Prostate gland (tissue), 2 donors: ENCODE measurements around the gene UBASH3B. TPM values are rescaled to one million over a fixed set of nuclear protein-coding genes. Genes with fewer than 3 reads are reported as not detected.

Source experiments
- DNase-seq: peaks from one replicate; pipeline ENCODE4 v3.0.0-alpha.2; 2019; ENCODE audit warnings: low spot score
- H3K27ac ChIP-seq, 2 donors: fragments of 200-600 bp; sonication (generic); 2 replicates each; pipeline ENCODE4 v1.5.1; 2017 to 2019
- H3K27me3 ChIP-seq: fragments of 200-600 bp; sonication (generic); replicated peaks from 2 replicates; pipeline ENCODE4 v1.5.1; 2019; ENCODE audit not compliant: insufficient read depth
- H3K36me3 ChIP-seq, 2 donors: fragments of 200-600 bp; sonication (generic); 1 replicate in 1 of 2; 2 replicates in 1 of 2; pipeline versions ENCODE4 v1.5.1 to v1.8.1; 2017 to 2019
- H3K4me1 ChIP-seq: fragments of 200-600 bp; sonication (generic); replicated peaks from 2 replicates; pipeline ENCODE4 v1.5.1; 2019
- H3K4me3 ChIP-seq, 2 donors: fragments of 200-600 bp; sonication (generic); 2 replicates each; pipeline ENCODE4 v1.5.1; 2017 to 2019
- H3K9me3 ChIP-seq: fragments of 200-600 bp; sonication (generic); 2 replicates; pipeline ENCODE4 v1.5.1; 2017
- CTCF ChIP-seq, 4 experiments: fragments of 200-600 bp in 2 of 4; fragments of 450-650 bp in 2 of 4; sonication (generic) in 2 of 4; IDR thresholded peaks; 1 replicate in 3 of 4; 2 replicates in 1 of 4; pipeline ENCODE4 v1.5.1; 2016 to 2019; ENCODE audit warnings: antibody characterized with exemption in 4 of 4, mild to moderate bottlenecking in 2 of 4, moderate library complexity in 2 of 4
- POLR2A ChIP-seq: fragments of 450-650 bp; IDR thresholded peaks from one replicate; pipeline ENCODE4 v1.6.1; 2016; ENCODE audit warnings: antibody characterized with exemption, mild to moderate bottlenecking
- POLR2AphosphoS5 ChIP-seq: sonication (generic); formaldehyde crosslinking; IDR thresholded peaks from one replicate; pipeline ENCODE4 v1.6.1; 2017; ENCODE audit warnings: antibody characterized with exemption
- WGBS: methylation state at CpG from one replicate; pipeline ENCODE4 v1.1.5; 2018; 5-methylcytosine and 5-hydroxymethylcytosine counted together
- intact Hi-C: fragments of 100-400 bp; cut with DNase I; formaldehyde crosslinking; loops from one replicate; pipeline ENCODE4 v1.14.2; 2022
- total RNA-seq, 2 donors: library from RNA; depleted of rRNA; stranded (reverse); fragments of >200 nt; gene quantifications; one replicate each; pipeline ENCODE4 v1.1.0, GENCODE V29; 2016

The UBASH3B gene
- total RNA-seq, 2 donors from 2014 or later, result 1.9 to 9.9 TPM

GRCh38 chr11:122843281-122844141 lies 188.0 kb downstream of the UBASH3B start:
- no peak for DNase-seq
- 59% methylated on average over 10 of the region's 10 CpGs for WGBS

GRCh38 chr11:122847466-122847865 lies 191.9 kb downstream of the UBASH3B start:
- intact Hi-C loops, result no loop called here
- no peak overlapping the region for H3K4me3 ChIP-seq
- 86% methylated on average over 1 of the region's 1 CpG for WGBS
- TF ChIP-seq CTCF (IDR thresholded peaks at IDR 0.05) (no peak), POLR2A (no peak), POLR2AphosphoS5 (no peak)
- DNase-seq, result no peak
- no peaks in the 10 kb centered on the region for H3K9me3 ChIP-seq
- H3K36me3 ChIP-seq, result no peaks in the 10 kb centered on the region
- no peak overlapping the region for H3K27ac ChIP-seq
- H3K4me1 ChIP-seq, result no peaks in the 10 kb centered on the region
- no peaks in the 10 kb centered on the region for H3K27me3 ChIP-seq

More at GRCh38 chr11:122843281-122844141, 188.0 kb downstream of the UBASH3B start:
- Histone ChIP-seq H3K36me3 (no peaks in the 10 kb centered on the region), H3K9me3 (no peaks in the 10 kb centered on the region), H3K4me1 (no peaks in the 10 kb centered on the region), H3K27ac (no peak overlapping the region), H3K27me3 (no peaks in the 10 kb centered on the region), H3K4me3 (no peak overlapping the region)
- intact Hi-C loops, result no loop called here
- TF ChIP-seq POLR2AphosphoS5, result no peak
- no peak for TF ChIP-seq CTCF (IDR thresholded peaks at IDR 0.05)
- no peak for TF ChIP-seq POLR2A

GRCh38 chr11:122848186-122848585 lies 192.7 kb downstream of the UBASH3B start:
- WGBS, result 81% methylated on average over 1 of the region's 1 CpG
- H3K4me3 ChIP-seq, result no peak overlapping the region
- H3K27ac ChIP-seq, result no peak overlapping the region
- intact Hi-C loops, result no loop called here
- DNase-seq, result no peak
- no peaks in the 10 kb centered on the region for H3K4me1 ChIP-seq
- H3K9me3 ChIP-seq, result no peaks in the 10 kb centered on the region
- H3K36me3 ChIP-seq, result no peaks in the 10 kb centered on the region
- TF ChIP-seq CTCF (IDR thresholded peaks at IDR 0.05) (no peak), POLR2A (no peak), POLR2AphosphoS5 (no peak)
- no peaks in the 10 kb centered on the region for H3K27me3 ChIP-seq

- intact Hi-C loops, result loop anchor here (5.0 to 10.0 kb wide), 2 partner anchors 65 to 218 kb away; no protein-coding TSS in a partner anchor
- TF ChIP-seq POLR2A, result no peak
- Histone ChIP-seq H3K27me3 (no peaks in the 10 kb centered on the region), H3K9me3 (no peaks in the 10 kb centered on the region), H3K4me3 (no peak overlapping the region), H3K36me3 (no peaks in the 10 kb centered on the region), H3K4me1 (no peaks in the 10 kb centered on the region), H3K27ac (no peak overlapping the region)
- no peak for DNase-seq
- 47% methylated on average over 7 of the region's 7 CpGs for WGBS
These were observed 194.6 kb downstream of the UBASH3B start for GRCh38 chr11:122850076-122850631.

- intact Hi-C loops, result loop anchor here (5.0 to 10.0 kb wide), 2 partner anchors 67 to 219 kb away; no protein-coding TSS in a partner anchor
- no peak overlapping the region for H3K4me3 ChIP-seq
These were observed 195.9 kb downstream of the UBASH3B start for GRCh38 chr11:122851366-122851966.

More at GRCh38 chr11:122851366-122851966, 195.9 kb downstream of the UBASH3B start:
- DNase-seq, result no peak
- Histone ChIP-seq H3K36me3 (no peaks in the 10 kb centered on the region), H3K27ac (no peak overlapping the region), H3K27me3 (no peaks in the 10 kb centered on the region), H3K4me1 (no peaks in the 10 kb centered on the region), H3K9me3 (no peaks in the 10 kb centered on the region)
- no peak for TF ChIP-seq POLR2A
- TF ChIP-seq POLR2AphosphoS5, result no peak
- no peak for TF ChIP-seq CTCF (IDR thresholded peaks at IDR 0.05)
- 80% methylated on average over 12 of the region's 12 CpGs for WGBS
